ENCODE measurements around the gene CENPQ. TPM values are rescaled to one million over a fixed set of nuclear protein-coding genes. Genes with fewer than 3 reads are reported as not detected.

The CENPQ gene
- 7.2 and 12.5 TPM in 2 replicates for total RNA-seq

GRCh38 chr6:49462927-49463611, at the start of gene CENPQ, which contains the start of gene MMUT:
Gene CENPQ, plus strand, starts transcription at chr6:49463370. Its CDS starts 6,807 bp downstream, at chr6:49470177.
Gene MMUT, minus strand, starts transcription at chr6:49463253. Its CDS starts 3,787 bp downstream, at chr6:49459466.

GRCh38 chr6:49499623-49500022, 36.5 kb downstream of the CENPQ start, which contains the start of gene GLYATL3:
Gene GLYATL3, plus strand, starts transcription at chr6:49499923. Its CDS starts 12,068 bp downstream, at chr6:49511991.

Other genes starting within 250 kb of the CENPQ start
- gene MMUT, start 117 bp upstream of the CENPQ start, total RNA-seq = 13.3 and 14.7 TPM in 2 replicates
- not detected in 2 replicates for gene GLYATL3, start 36.6 kb downstream of the CENPQ start, total RNA-seq
- 1.5 and 6.5 TPM in 2 replicates for gene C6orf141, start 87.3 kb downstream of the CENPQ start, total RNA-seq
- gene RHAG, start 173.5 kb downstream of the CENPQ start, total RNA-seq = not detected in 2 replicates